Measurements from ENCODE around the gene CTNNB1.

The CTNNB1 gene

GRCh38 chr3:41193794-41194539 is 5.3 kb upstream of the CTNNB1 start:
- DNase-seq, result no peak

- no peak for DNase-seq
These were observed 4.6 kb upstream of the CTNNB1 start for GRCh38 chr3:41194701-41195100.

- DNase-seq, result no peak
These were observed 3.4 kb upstream of the CTNNB1 start for GRCh38 chr3:41195946-41196345.

- DNase-seq, result no peak
These were observed 2.5 kb upstream of the CTNNB1 start for GRCh38 chr3:41196499-41197410.

GRCh38 chr3:41198046-41198445 is 1.3 kb upstream of the CTNNB1 start:
- no peak for DNase-seq

GRCh38 chr3:41198526-41198925 is 779 bp upstream of the CTNNB1 start:
- peak; percentile 21 for DNase-seq

- peak; percentile 45 for DNase-seq
These were observed 762 bp downstream of the CTNNB1 start for GRCh38 chr3:41199866-41200668.

GRCh38 chr3:41200669-41201021 is 1.3 kb downstream of the CTNNB1 start:
- DNase-seq, result no peak

- no peak for DNase-seq
These were observed 2.9 kb downstream of the CTNNB1 start for GRCh38 chr3:41202075-41202833.

GRCh38 chr3:41202834-41203345 is 3.6 kb downstream of the CTNNB1 start:
- no peak for DNase-seq

GRCh38 chr3:41204369-41204768 is 5.1 kb downstream of the CTNNB1 start:
- DNase-seq, result no peak

- DNase-seq, result no peak
These were observed 6.3 kb downstream of the CTNNB1 start for GRCh38 chr3:41205591-41205990.

- DNase-seq, result no peak
These were observed 8.1 kb downstream of the CTNNB1 start for GRCh38 chr3:41207355-41207754.

- DNase-seq, result no peak
These were observed 9.4 kb downstream of the CTNNB1 start for GRCh38 chr3:41208507-41209220.

- no peak for DNase-seq
These were observed 10.3 kb downstream of the CTNNB1 start for GRCh38 chr3:41209646-41210045.

- DNase-seq, result no peak
These were observed 11.7 kb downstream of the CTNNB1 start for GRCh38 chr3:41210966-41211365.

GRCh38 chr3:41212088-41212487 is 12.8 kb downstream of the CTNNB1 start:
- DNase-seq, result no peak

- no peak for DNase-seq
These were observed 14.3 kb downstream of the CTNNB1 start for GRCh38 chr3:41213588-41213987.

GRCh38 chr3:41216422-41216821 is 17.1 kb downstream of the CTNNB1 start:
- DNase-seq, result no peak

- no peak for DNase-seq
These were observed 17.7 kb downstream of the CTNNB1 start for GRCh38 chr3:41216993-41217392.

- DNase-seq, result no peak
These were observed 20.1 kb downstream of the CTNNB1 start for GRCh38 chr3:41219424-41219823.

Measured in stimulated activated CD4-positive, alpha-beta T cell treated with anti-CD3 and anti-CD28 coated beads, Interleukin-4, amount 100 ng/mL, for 1 hour (primary cell).